HG03064 (cell line): ENCODE measurements around the gene SPINK13.
"Not testable (repeated sequence)": the region's sequence is repeated elsewhere in the genome, so short reads cannot be mapped to it uniquely, and the experiment has no call there.

Experiments
- ATAC-seq: cut with Tn5 transposase; IDR thresholded peaks from one replicate; pipeline ENCODE4 v1.9.1; 2021; ENCODE audit warnings: low read depth; ENCODE audit not compliant: unreplicated experiment

The SPINK13 gene

GRCh38 chr5:148311484-148311883 is 42.9 kb downstream of the SPINK13 start:
- ATAC-seq, result no peak

GRCh38 chr5:148312153-148312552 is 43.6 kb downstream of the SPINK13 start, which contains the start of gene SPINK7:
TSS of gene SPINK7 (plus strand) at chr5:148312423. CDS start at chr5:148312484, 61 bp downstream.
- no peak for ATAC-seq

- no peak for ATAC-seq
Observed at GRCh38 chr5:148314187-148314586, 45.6 kb downstream of the SPINK13 start.

DNA sequence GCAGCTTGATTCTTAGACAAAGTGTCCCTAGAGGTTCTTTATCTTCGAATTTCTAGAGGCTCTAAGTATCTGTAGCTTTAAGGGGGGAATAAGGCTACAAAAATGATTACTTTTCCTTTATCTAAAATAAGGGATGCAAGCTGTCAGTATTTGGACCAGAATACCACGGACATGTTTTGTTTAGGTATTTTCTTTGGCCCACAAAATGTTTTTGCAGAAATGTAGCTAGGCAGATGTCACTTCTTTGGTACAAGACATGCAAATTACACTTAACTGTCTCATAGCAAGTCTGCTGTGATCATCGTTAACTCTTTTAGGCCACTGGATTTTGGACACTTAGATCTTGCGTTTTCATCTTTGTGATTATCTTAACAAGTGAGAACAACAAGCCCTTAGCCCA is 46.1 kb downstream of the SPINK13 start:
- ATAC-seq, result no peak

DNA sequence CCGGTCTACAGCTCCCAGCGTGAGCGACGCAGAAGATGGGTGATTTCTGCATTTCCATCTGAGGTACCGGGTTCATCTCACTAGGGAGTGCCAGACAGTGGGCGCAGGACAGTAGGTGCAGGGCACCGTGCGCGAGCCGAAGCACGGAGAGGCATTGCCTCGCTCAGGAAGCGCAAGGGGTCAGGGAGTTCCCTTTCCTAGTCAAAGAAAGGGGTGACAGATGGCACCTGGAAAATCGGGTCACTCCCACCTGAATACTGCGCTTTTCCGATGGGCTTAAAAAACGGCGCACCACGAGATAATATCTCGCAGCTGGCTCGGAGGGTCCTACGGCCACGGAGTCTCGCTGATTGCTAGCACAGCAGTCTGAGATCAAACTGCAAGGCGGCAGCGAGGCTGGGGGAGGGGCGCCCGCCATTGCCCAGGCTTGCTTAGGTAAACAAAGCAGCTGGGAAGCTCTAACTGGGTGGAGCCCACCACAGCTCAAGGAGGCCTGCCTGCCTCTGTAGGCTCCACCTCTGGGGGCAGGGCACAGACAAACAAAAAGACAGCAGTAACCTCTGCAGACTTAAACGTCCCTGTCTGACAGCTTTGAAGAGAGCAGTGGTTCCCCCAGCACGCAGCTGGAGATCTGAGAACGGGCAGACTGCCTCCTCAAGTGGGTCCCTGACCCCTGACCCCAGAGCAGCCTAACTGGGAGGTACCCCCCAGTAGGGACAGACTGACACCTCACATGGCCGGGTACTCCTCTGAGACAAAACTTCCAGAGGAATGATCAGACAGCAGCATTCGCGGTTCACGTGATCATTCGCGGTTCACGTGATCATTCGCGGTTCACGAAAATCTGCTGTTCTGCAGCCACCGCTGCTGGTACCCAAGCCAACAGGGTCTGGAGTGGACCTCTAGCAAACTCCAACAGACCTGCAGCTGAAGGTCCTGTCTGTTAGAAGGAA is 51.7 kb downstream of the SPINK13 start:
- ATAC-seq, result not testable (repeated sequence)

DNA sequence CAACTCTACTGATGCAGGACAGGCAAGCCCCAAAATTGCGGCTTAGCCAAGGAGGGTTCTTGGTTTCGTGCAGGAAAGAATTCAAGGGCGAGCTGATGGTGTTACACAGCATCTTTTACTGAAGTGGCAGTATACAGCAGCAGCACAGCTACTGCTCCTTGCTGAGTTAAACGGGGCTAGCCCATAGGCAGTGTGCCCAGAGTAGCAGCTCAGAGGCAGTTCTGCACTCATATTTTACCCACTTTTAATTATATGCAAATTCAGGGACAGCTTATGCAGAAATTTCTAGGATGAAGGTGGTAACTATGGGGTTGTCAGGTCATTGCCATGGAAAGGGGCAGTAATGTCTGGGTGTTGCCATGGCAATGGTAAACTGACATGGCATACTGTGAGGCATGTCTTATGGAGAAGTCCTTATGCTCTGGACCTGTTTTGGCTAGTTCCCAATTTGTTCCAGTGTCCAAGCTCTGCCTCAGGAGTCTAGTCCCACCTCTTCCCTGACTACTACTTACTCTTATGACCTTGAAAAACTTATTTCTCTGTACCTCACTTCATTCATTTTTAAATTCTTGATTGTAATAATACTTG is 64.8 kb downstream of the SPINK13 start:
- ATAC-seq, result no peak

DNA sequence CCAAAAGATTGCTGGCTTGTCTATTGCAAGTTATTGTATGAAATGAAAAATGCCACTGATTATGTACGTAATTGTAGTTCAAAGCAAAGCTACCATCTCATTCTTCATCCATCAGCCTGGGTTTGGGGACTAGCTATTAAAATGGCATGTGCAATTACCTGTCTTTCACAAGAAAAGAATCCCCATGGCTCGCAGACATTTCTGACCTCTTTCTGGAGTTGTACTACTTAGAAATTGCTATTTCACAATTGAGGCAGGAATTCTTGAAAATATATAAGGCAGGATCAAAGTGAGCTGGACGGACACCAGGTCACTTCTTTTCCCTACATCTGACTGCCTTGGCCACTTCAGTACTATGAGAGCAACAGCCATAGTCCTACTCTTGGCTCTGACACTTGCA is 66.7 kb downstream of the SPINK13 start, which contains the start of gene SPINK9:
TSS of gene SPINK9 (plus strand) at position 301 of the 400 bp plus-strand sequence. CDS start at position 356, 55 bp downstream.
- ATAC-seq, result no peak
